GM12878 (cell line): Measurements from ENCODE around the gene ATG4B. TPM values are rescaled to one million over a fixed set of nuclear protein-coding genes. Genes with fewer than 3 reads are reported as not detected.

Source experiments
- ATF2 ChIP-seq: IDR thresholded peaks from 2 replicates; pipeline ENCODE4 v1.6.1; 2012; ENCODE audit warnings: low read length, inconsistent platforms
- ATF3 ChIP-seq: IDR thresholded peaks from 2 replicates; pipeline ENCODE4 v1.6.1; 2011; ENCODE audit warnings: low read depth, mild to moderate bottlenecking, low read length, moderate library complexity, borderline replicate concordance; ENCODE audit errors: extremely low read depth
- CBX3 ChIP-seq: fragments of 200-600 bp; sonication (generic); IDR thresholded peaks from 2 replicates; pipeline ENCODE4 v1.6.1; 2016; ENCODE audit warnings: low read depth, borderline replicate concordance
- E4F1 ChIP-seq: fragments of 450-650 bp; IDR thresholded peaks from 2 replicates; pipeline ENCODE4 v1.6.1; 2018; ENCODE audit warnings: borderline replicate concordance, mild to moderate bottlenecking; ENCODE audit not compliant: partially characterized antibody
- ELK1 ChIP-seq: IDR thresholded peaks from 2 replicates; pipeline ENCODE4 v1.6.1; 2012; ENCODE audit warnings: low read depth, low read length, improper control_type of control experiment
- EP300 ChIP-seq, 2 experiments: fragments of 150-350 bp in 1 of 2; IDR thresholded peaks; 2 replicates each; pipeline ENCODE4 v1.6.1; 2011 to 2012; ENCODE audit warnings: low read depth in 2 of 2, low read length in 2 of 2, borderline replicate concordance in 1 of 2, improper control_type of control experiment in 1 of 2, inconsistent platforms in 1 of 2; ENCODE audit not compliant: control insufficient read depth in 1 of 2
- HCFC1 ChIP-seq: fragments of 150-350 bp; IDR thresholded peaks from 2 replicates; pipeline ENCODE4 v1.6.1; 2014; ENCODE audit warnings: low read length
- HDAC6 ChIP-seq: fragments of 200-600 bp; sonication (generic); IDR thresholded peaks from one replicate; pipeline ENCODE4 v1.8.0; 2017; ENCODE audit warnings: antibody characterized with exemption; ENCODE audit not compliant: unreplicated experiment
- MEF2A ChIP-seq: IDR thresholded peaks from 2 replicates; pipeline ENCODE4 v1.6.1; 2011; ENCODE audit warnings: low read depth, mild to moderate bottlenecking, low read length, moderate library complexity; ENCODE audit not compliant: insufficient read depth
- MTA3 ChIP-seq: IDR thresholded peaks from 2 replicates; pipeline ENCODE4 v1.6.1; 2012; ENCODE audit warnings: low read length, inconsistent platforms, borderline replicate concordance
- PAX8 ChIP-seq: fragments of 450-650 bp; IDR thresholded peaks from 2 replicates; pipeline ENCODE4 v1.6.1; 2017; ENCODE audit warnings: mild to moderate bottlenecking, moderate library complexity
- RUNX3 ChIP-seq: IDR thresholded peaks from 2 replicates; pipeline ENCODE4 v1.6.1; 2012; ENCODE audit warnings: low read length, inconsistent platforms
- SMAD1 ChIP-seq: fragments of 450-650 bp; IDR thresholded peaks from 2 replicates; pipeline ENCODE4 v1.6.1; 2018; ENCODE audit warnings: mild to moderate bottlenecking, low read depth; ENCODE audit not compliant: partially characterized antibody
- SMC3 ChIP-seq: IDR thresholded peaks from 2 replicates; pipeline ENCODE4 v1.6.1; 2011; ENCODE audit warnings: low read length, improper control_type of control experiment, borderline replicate concordance
- TBL1XR1 ChIP-seq: IDR thresholded peaks from 2 replicates; pipeline ENCODE4 v1.6.1; 2012; ENCODE audit warnings: low read depth, low read length, improper control_type of control experiment
- USF1 ChIP-seq: IDR thresholded peaks from 2 replicates; pipeline ENCODE4 v1.6.1; 2011; ENCODE audit warnings: borderline replicate concordance, low read depth, mild to moderate bottlenecking, moderate library complexity, mixed read lengths, low read length; ENCODE audit not compliant: insufficient read depth; ENCODE audit errors: extremely low read length
- YBX1 ChIP-seq: fragments of 450-650 bp; IDR thresholded peaks from 2 replicates; pipeline ENCODE4 v1.6.1; 2016; ENCODE audit warnings: antibody characterized with exemption
- ZNF384 ChIP-seq: IDR thresholded peaks from 2 replicates; pipeline ENCODE4 v1.6.1; 2012; ENCODE audit warnings: low read depth, mild to moderate bottlenecking, low read length, improper control_type of control experiment, borderline replicate concordance
- ZNF622 ChIP-seq: fragments of 450-650 bp; IDR thresholded peaks from 2 replicates; pipeline ENCODE4 v1.6.1; 2017; ENCODE audit warnings: mild to moderate bottlenecking, inconsistent platforms
- ZNF687 ChIP-seq: fragments of 450-650 bp; IDR thresholded peaks from 2 replicates; pipeline ENCODE4 v1.6.1; 2017; ENCODE audit warnings: mild to moderate bottlenecking, moderate library complexity
- polyA plus RNA-seq, 11 experiments: library from polyadenylated mRNA; depleted of rRNA in 4 of 11; unstranded in 6 of 11; stranded (reverse) in 5 of 11; fragments of >200 nt; fragmentation: Nextera tagmentation in 4 of 11; fragmentation: Illumina TruSeq in 1 of 11; extraction: Ambion mirVana in 4 of 11; extraction: Trizol in 1 of 11; gene quantifications; 1 replicate in 1 of 11; 2 replicates in 10 of 11; pipeline versions ENCODE4 v1.2.1 to v1.2.3, GENCODE V29; 2011 to 2016; ENCODE audit warnings: inconsistent platforms in 2 of 11, missing spikeins in 2 of 11, low read depth in 1 of 11
- total RNA-seq, 4 experiments: library from RNA; depleted of rRNA in 3 of 4; stranded (reverse); fragments of >200 nt in 3 of 4; fragmentation: Illumina TruSeq in 1 of 4; extraction: Trizol in 1 of 4; gene quantifications; 2 replicates each; pipeline versions ENCODE4 v1.2.1 to v1.2.3, GENCODE V29; 2013 to 2021

The ATG4B gene
- total and polyA plus RNA-seq, 10 of the 15 experiments (the other 5 are each of a cell fraction or from before 2014, with no cell fraction given), result 5.8 to 84.1 (median 64.9) TPM

- no peak for TF ChIP-seq ZNF687
- TF ChIP-seq EP300 (IDR thresholded peaks at IDR 0.05; ENCODE audit: borderline replicate concordance in 1 of 2, control insufficient read depth in 1 of 2, low read depth in 2 of 2, low read length in 2 of 2), result no peak
- no peak for TF ChIP-seq PAX8
- no peak for TF ChIP-seq ATF2
- TF ChIP-seq E4F1, result no peak
- peak; percentile 48; the same call in 1 of the 2 replicates for TF ChIP-seq SMC3
- no peak for TF ChIP-seq ZNF384
- TF ChIP-seq RUNX3, result 0 out of 2 replicates have a peak, but pooled peaks have one; percentile 10
- no peak for TF ChIP-seq CBX3
- TF ChIP-seq MEF2A, result no peak
- no peak for TF ChIP-seq SMAD1
- TF ChIP-seq USF1, result no peak
- TF ChIP-seq TBL1XR1, result no peak
- TF ChIP-seq HDAC6, result no peak
- no peak for TF ChIP-seq ELK1
- TF ChIP-seq YBX1, result no peak
- TF ChIP-seq HCFC1, result no peak
- no peak for TF ChIP-seq ZNF622
- TF ChIP-seq MTA3, result no peak
- TF ChIP-seq ATF3, result no peak
Observed at GRCh38 chr2:241659150-241659739, 21.8 kb downstream of the ATG4B start (continued).
